GM19438 (cell line): ENCODE measurements around the gene FGA.
"Not testable (repeated sequence)": the region's sequence is repeated elsewhere in the genome, so short reads cannot be mapped to it uniquely, and the experiment has no call there.

Source experiments
- ATAC-seq: cut with Tn5 transposase; IDR thresholded peaks from one replicate; pipeline ENCODE4 v1.9.1; 2021; ENCODE audit warnings: low read depth; ENCODE audit not compliant: unreplicated experiment

Gene FGA

DNA sequence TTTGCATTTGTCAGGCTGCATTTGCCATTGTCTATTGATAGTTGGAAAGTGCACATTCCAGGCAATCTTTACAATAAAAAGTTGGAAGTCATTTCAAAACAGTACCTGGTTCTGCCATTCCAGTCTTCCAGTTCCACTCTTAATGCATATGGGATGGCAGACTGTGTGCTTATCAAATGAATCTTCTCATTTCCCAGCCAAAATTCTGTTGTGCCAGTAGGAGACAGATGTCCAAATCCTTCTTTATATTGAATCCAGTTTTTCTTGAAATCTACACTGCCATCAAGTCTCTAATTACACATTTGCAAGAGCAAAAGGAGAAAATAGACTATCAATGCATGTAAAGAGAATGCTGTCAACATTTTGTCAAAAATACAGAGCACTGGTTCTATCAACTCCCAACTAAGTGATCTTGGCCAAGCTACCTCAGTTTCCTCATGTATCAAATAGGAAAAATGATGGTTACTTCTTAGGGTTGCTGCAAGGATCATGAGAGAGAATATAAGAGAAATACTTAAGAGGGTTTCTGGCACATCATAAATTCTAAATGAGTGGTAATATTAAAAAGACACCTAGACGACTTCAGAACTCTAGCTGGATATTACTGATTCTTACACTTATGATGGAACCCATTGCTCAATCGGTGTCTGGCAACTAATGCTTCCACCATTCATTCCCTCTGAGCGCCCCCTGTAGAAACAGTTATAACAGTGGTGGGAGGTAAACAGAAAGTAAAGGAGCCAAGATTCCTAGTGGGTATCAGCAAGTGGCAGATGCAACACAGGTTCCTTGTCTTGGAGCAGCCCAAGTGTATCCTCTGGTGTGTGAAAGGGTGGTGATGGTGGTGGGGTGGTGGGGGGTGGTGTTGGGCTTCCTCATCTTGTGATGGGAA is 18.1 kb upstream of the FGA start:
- no peak for ATAC-seq

DNA sequence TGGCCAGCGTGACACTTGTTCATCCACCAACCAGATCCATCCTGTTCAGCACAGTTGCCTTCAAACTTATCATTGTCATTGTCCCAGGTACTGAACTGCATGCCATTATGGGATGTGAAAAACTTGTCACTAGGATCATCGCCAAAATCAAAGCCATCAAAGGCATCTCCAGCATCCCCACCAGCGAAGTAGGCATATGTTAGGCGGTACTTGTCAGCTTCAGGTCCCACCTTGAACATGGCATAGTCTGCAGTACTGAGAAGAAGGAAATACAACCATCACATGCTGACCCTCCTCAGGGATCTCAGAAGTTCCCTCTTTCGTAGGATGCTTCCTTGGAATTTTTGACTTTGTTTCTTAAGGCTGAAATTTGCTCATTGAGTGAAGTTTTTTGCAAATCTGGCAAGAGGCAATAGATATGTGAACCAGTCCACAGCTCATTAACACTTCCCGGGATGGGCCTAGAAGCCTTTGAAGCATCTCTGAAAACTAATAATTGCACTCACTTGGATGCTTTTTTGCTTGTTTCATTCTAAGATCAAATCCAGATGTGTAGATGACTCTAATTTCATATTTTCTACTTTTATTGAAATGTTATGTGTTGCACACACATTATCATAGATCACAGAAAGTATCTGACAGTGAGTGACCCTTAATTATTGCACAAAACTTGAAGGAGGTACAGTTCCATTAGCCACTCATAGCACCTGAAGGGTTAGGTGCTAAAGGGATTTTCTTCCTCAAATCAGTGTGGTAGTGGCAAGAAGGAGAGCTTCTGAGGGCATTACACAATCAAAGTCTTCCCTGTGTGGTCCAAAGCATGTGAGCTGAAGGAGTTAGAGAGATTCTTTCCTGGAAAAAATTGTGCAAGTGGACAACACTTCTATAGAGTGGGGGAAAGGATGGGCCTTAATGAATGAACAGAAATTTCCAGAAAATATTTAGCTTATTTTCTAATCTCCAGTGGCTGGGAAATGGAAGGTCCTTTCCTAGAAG is 16.5 kb upstream of the FGA start:
- no peak for ATAC-seq

DNA sequence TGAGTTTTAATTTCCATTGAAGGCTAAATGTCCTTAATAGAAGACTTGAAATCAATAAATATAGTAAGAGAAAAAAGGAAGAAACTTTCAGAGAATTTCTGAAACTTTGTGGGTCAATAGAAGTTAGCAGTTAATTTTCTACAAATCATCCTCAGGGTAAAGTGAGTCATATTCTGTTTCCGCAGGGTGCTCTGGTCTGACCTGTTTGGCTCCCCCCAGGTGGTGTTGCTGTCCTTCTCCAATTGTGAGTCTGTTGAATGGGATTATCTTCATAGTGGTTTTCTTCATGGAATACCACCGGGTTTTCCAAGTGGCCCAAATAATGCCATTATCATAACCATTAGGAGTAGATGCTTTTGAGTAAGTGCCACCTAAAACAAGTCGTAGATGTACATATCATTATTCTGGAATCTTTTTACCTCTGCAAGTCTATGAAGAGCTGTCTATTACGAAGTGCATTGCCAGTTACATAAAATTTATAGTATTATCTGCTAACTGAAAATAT is 14.2 kb upstream of the FGA start:
- no peak for ATAC-seq

DNA sequence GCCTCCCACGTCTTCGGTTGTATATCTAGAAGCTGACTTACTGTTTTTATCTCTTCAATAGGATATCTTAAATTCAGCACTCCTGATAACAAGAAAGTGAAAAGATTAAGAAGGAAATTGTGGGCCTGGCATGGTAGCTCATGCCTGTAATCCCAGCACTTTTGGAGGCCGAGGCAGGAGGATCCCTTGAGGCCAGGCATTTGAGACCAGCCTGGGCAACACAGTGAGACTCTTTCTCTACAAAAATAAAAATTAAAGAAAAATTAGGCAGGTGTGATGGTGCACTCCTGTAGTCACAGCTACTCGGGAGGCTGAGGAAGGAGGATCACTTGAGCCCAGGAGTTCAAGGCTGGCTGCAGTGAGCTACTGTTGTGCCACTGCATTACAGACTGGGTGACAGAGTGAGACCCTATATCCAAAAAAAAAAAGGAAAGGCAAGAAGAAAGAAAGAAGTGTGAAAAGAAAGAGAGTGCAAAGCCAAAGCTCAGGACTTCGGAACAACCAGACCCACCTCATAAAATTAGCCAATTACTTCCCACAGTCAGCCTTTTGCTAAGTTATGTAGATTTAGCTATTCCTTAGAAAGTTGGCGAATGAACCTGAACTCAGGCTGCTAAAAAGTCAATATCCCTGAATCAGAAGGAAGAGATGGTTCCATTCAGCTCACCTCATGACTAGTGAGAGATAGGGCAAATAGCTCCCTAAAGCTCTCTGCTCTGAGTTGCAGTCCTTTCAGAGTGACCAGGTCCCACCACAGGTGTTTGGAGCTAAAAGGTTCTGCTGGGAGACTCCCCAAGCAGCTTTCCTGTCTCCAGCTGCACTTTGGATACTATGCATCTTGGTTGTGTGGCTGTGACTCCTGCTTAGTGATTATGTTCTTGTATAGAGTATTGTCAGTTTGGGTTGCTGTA is 12.7 kb upstream of the FGA start:
- no peak for ATAC-seq

DNA sequence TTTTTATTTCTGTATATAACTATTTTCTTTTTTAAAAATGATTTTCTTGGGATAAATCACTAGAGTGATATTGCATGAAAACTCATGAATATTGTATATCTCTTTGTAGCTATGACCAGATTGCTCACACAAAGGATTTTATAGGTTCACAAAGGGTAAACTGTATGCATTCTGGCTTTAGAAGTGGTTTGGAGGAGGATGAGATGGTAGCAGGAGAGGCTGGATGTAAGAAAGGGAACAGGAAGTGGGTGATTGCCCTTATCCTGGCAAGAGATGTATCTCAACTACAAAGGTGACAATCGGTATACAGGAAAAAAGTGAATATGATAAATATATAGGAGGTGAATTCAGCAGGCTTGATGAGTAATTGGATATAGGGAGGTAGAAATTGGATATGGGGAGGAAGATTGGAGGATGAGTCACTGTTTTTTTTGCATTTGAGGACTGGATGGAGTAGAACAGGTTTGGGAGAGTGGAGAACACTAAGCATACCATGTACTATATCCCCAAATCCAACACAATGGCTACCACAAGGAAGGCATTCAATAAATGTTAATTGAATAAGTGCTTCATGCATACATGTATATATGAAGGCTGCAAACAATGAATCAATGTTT is 12.0 kb upstream of the FGA start:
- ATAC-seq, result no peak

DNA sequence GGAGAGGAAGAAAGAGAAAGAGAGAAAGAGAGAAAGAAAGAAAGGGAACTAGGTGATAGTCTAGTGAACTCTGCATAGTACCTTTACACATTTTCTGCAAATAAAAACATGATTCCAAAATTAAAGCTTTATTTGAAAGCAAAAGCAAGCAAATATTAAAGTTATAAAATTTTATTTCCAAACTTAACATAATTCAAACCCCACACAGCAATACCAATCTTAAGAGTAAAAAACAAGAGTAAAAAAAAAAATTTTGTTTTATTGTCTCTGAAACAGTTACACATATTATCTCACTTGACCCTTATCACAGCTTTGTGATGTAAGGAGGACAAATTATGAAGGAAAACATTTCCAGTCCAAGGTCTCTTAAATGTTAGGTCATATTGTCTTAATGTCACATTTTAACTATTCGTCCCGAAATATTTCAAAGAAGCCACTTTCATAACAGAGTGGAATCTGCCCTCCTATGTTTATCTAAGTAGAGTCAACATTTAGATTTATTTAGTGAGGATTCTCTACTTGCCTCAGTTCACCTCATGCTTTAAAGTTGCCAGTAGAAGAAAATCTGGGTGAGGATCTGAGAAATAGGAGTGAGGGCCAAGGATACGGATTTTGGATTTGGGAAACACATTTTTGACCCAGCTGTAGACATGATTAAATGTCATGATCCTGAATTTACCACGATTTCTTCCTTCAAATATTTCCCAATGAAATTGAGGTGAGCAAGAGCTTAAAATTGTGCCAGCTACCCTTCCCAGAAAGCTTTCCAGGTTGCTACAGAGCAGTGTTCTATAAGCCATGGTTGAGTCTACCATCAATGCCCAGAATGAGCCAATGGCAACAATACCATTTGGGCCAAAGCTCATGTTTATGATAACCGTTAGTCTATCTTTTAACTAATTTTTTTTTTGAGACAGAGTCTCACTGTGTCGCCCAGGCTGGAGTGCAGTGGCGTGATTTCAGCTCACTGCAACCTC is 7.5 kb upstream of the FGA start:
- no peak for ATAC-seq

DNA sequence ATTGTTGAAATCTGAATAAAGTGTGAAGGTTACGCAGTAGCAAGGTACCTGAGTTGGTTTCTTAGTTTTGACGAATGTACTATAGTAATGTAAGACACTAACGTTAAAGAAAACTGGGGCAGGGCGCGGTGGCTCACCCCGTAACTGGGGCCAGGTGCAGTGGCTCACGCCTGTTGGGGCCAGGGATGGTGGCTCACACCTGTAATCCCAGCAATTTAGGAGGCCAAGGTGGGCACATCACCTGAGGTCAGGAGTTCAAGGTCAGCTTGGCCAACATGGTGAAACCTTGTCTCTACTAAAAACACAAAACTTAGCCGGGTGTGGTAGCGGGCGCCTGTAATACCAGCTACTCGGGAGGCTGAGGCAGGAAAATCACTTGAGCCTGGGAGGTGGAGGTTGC is 6.7 kb upstream of the FGA start:
- ATAC-seq, result not testable (repeated sequence)

DNA sequence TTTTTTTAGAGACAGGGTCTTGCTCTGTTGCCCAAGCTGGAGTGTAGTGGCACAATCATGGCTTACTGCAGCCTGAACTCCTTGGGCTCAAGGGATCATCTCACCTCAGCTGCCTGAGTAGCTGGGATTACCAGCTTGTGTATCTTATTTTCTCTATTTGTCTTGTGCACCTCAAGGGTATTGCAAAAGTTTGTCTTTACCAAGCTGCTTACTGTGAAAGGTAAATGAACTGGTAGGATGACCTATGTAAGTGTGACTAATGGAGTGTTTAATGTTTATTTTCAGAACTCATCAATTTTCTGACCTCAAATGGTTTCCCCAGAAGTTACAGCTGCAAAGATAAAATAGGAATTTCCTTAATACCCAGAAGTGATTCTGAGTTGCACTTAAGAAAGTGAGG is 5.3 kb upstream of the FGA start:
- no peak for ATAC-seq

DNA sequence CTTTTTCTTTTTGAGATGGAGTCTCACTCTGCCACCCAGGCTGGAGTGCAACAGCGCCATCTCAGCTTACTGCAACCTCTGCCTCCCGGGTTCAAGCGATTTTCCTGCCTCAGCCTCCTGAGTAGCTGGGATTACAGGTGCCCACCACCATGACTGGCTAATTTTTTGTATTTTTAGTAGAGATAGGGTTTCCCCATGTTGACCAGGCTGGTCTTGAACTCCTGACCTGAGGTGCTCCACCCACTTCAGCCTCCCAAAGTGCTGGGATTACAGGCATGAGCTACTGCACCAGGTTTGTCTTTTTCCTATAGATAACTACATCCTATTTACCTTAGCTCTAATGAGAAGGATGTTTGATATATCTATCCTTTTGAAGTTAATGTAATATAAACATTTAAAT is 3.8 kb upstream of the FGA start:
- ATAC-seq, result not testable (repeated sequence)

DNA sequence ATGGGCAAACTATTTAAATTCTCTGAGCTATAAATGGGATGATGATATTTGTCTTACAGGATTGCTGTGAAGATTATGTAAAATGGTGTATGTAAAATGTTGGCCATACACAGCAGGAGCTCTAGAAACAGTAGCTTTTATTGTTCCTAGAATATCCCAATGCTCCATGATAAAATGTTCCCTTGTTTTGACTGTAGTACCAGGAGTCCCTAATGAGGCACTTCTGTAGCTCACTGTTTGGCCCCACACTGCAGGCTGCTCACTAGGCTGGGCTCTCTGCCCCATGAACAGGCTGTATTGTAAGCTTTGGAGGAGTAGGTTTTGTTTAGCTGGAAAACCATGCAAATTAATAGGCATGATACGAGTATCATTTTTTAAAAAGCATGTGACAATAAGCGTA is 3.3 kb upstream of the FGA start:
- no peak for ATAC-seq

DNA sequence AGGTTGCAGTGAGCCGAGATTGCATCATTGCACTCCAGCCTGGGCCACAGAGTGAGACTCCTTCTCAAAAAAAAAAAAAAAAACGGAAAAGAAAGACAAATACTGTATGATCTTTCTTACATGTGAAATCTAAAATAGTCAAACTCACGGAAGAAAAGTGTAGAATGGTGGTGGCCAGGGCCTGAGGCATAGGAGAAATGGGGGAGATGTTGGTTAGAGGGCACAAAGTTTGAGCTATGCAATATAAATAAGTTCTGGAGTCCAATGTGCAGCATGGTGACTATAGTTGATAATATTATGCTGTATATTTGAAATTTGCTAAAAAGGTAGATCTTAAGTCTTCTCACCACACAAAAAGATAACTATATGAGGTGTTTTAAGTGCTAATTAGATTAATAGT is 1.3 kb upstream of the FGA start:
- ATAC-seq, result no peak

DNA sequence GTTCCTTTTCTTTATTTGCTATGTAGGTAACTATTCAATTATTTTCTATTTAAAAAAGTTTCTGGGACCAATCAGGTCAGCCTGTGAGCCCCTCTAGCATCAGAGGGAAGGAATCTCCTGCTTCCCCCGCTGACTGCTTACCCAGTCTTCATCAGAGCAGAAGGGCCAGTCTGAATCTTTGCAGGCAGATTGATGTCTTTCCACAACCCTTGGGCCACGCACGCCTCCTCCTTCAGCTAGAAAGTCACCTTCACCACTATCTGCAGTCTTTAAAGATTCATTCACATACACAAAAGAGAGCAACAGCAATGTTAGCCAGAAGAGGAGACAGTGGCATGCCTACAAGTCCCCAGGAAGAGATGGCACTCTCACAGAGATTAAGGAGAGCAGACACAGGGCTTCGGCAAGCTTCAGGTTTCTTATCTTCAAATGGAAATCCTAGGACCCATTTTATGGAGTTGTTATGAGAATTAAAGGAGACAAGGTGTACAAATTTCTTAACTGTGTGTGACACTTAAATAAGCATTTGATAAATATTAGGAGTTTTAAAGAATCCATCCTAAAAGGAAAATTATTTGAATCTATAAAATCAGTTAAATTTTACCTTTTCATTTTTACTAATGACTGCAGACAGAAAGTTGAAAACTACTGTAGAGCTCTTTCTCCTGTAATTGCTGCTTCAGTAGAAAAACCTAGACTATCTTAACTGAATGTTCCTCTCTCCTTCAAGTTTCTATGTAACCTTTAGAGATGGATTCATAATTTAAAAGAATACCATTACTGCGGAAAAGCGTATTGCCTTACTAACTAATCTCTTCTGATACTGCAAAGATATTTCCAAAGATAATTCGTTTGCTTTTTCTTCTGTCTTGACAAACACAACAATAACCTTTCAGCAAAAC is 995 bp downstream of the FGA start:
- no peak for ATAC-seq

DNA sequence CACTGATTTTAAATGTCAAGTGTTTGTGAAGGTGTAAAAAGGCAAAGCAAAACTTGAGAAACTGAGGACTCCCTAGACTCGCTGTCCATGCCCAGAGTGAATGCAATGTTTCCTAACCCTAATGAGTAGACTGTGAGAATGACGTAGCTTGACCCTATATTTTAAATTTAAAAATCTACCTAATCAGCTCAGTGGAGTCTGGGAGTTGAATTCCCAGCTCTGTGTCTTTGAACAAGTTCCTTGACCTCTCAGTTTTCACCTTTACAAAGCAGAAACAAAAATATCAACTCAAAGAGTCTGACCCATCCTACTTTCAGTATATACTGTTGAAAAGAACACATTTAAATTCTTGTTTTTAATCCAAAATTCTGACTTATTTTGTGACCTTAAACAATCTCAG is 2.3 kb downstream of the FGA start:
- no peak for ATAC-seq

DNA sequence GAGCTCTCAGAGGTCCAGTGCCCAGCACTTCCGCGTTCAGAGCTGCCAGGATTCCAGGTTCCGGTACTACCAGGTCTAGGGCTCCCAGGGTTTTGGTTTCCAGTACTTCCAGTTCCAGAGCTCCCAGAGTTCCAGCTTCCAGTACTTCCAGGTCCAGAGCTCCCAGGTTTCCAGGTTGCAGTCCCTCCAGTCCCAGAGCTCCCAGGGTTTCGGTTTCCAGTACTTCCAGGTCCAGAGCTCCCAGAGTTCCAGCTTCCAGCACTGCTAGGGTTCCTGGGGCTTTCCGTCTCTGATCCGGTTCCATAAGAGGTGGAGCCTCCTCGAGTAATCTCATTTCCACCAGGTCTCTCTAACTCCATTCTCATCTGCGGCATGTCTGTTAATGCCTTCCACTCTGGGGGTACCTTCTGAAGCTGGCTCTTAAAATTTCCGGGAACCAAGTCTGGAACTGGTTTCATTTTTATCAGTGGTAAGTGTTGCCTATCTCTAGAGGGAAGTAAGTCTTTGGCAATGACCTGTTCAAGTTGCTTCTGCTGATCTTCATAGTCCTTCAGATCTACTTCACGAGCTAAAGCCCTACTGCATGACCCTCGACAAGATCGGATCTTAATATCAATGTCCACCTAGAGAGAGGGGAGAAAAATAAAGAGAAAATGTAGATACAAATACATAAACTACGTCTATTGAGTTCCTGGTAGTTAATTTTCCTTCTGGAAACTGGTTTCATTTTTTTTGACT is 4.1 kb downstream of the FGA start:
- ATAC-seq, result no peak

DNA sequence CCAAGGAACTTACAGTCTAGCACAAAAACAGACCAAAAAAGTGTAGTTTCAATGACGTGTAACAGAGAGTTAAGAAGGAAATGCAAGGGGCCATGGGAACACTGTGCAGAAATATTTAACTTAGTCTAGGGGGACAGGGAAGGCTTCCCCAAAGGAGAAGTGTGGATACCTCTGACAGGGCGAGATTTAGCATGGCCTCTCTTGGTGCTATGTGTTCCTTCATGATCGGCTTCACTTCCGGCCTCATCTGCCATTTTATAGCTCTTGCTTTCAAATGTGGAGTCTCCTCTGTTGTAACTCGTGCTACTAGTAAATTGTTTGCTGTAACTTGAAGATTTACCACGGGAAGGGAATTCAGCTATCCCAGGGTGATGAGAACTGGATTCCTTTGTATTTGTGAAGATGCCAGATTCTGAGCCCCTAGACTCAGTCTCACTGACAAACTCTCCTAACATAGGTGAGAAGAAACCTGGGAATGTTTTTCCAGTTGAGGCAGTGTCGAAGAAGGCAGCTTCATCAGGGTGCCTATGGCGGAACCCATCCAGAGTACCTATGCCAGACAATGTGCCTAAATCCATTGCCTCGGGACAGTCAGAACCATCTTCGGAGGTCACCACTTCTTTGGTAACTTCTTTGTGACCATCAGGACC is 5.0 kb downstream of the FGA start:
- no peak for ATAC-seq

DNA sequence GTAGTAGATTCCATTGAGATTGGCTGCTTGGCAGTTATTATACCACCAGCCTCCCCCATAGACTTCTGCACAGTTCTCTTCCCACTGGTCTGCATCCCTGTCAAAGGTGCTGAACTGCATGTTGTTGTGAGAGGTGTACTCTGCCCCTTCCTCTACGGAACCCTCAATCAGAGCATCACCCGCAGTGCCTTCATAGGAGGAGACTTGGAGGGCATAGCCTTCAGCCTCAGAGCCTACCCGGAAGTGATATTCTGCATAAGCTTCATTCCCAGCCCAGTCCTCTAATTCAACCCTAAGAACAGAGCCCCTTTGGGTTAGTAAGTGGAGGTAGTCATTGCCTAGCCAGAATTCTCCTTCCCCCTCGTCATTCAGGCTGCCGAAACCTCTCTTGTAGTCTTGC is 6.3 kb downstream of the FGA start:
- no peak for ATAC-seq

DNA sequence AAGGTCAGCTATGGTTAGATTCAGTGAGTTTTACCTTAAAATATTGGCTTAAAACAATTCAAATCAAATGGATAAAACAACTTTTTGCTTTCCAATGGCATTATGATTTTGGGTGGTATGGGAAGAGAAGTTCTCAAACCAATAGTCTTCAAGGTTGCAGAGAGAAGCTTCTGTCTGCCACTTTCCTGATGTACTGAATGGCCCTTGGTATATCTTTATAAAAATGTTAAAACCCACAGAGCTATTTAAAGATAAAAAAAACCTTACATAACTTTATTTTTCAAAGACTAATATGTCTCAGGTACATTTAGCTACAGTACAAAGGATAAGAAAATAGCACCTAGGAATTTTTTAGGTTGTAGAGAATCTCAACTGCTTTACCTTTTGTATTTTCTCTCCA is 6.9 kb downstream of the FGA start:
- no peak for ATAC-seq
